GM15510 (cell line): ENCODE results near the gene WDR74.

Experiments used
- POLR2A ChIP-seq: IDR thresholded peaks from 3 replicates; pipeline ENCODE4 v1.6.1; 2011; ENCODE audit warnings: borderline replicate concordance; ENCODE audit not compliant: insufficient read length; ENCODE audit errors: extremely low read depth

The WDR74 gene

GRCh38 chr11:62865635-62866034, 26.2 kb upstream of the WDR74 start:
- TF ChIP-seq POLR2A, result no peak

GRCh38 chr11:62863687-62864335, 24.4 kb upstream of the WDR74 start:
- no peak for TF ChIP-seq POLR2A

GRCh38 chr11:62860835-62861563, 21.6 kb upstream of the WDR74 start:
- TF ChIP-seq POLR2A, result no peak

DNA sequence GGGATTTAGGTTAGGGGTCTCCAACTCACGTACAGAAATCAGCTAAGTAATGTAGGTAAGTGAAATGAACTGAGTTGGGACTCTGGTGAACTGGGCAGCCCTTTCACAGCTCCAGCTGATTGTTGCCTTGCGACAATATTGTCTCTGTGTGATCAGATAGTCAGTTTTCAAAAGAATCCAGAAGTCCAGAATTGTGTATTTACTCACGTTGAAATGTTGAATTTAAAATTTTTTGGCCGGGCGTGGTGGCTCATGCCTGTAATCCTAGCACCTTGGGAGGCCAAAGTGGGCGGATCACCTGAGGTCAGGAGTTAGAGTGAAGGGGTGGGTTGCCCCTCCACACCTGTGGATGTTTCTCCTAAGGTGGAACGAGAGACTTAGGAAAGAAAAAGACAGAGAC, 18.8 kb upstream of the WDR74 start:
- TF ChIP-seq POLR2A, result no peak

GRCh38 chr11:62857541-62857982, 18.2 kb upstream of the WDR74 start:
- no peak for TF ChIP-seq POLR2A

- no peak for TF ChIP-seq POLR2A
Measured at GRCh38 chr11:62856333-62856895, 17.0 kb upstream of the WDR74 start.

GRCh38 chr11:62855571-62856332, 16.4 kb upstream of the WDR74 start:
- peak; percentile 99 for TF ChIP-seq POLR2A

GRCh38 chr11:62854825-62855570, 15.6 kb upstream of the WDR74 start:
- TF ChIP-seq POLR2A, result peak; percentile 6

GRCh38 chr11:62854013-62854824, 14.8 kb upstream of the WDR74 start:
- TF ChIP-seq POLR2A, result peak; percentile 7

- no peak for TF ChIP-seq POLR2A
Measured at GRCh38 chr11:62853279-62853965, 14.0 kb upstream of the WDR74 start.

DNA sequence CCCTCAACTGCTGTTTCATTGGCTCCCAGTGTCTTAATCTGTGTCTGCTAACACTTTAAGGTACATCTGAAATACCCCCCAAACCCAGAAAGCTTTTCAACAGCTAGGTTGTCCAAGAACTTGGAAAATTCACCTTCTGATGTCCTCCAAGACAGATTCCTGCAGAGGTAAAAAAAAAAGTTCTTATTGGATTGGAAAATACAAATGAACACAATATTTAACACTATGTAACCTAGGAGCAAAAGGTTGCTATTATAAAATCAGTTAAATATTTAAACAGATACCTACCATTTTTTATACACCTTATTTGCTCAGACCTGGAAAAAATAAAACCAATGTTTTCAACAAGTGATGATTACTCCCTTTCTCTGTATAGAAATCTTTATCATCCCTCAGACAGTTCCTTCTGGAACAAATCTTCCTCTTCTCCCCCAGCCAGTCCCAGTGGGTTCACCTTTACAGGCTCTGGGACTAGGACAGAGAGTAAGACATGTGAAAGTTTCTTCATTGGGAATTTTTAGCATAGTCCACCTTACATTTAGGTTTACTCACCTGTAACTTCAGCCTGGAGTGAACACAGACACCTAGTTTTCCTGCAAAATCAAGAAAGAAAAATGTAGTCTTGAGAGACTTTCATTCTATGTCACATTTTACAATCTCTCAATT, 13.3 kb upstream of the WDR74 start:
- TF ChIP-seq POLR2A, result peak; percentile 6

DNA sequence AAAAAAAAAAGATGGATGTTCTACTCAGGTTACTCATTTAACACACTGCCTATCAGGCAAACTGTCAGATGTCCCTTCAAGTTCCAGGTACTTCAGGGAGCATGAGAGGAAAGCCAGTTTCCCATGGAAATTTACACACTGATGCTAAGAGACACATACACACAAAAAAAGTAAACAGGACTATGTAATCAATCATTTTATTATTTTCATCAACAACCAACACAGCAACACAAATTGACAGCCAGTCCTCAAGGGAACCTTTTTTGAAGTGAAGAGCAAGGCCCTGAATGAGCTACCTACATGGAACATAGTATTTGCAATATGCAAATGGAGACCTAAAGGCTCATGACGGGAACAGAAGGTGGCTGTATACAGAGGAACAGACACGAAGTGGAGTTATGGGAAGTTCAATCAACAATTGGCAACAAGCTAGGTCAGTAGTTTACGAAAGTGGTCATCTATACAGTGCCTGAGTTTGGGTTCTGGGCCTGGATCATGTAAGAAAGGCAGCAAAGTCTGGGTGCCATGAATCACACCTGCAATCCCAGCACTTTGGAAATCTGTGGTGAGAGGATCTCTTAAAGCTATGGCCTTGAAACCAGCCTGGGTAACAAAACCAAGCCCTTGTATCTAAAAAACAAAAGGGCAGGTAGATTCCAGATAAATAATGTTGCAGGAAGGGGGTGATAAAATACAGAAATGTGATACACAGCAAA, 12.6 kb upstream of the WDR74 start:
- TF ChIP-seq POLR2A, result peak; percentile 26

DNA sequence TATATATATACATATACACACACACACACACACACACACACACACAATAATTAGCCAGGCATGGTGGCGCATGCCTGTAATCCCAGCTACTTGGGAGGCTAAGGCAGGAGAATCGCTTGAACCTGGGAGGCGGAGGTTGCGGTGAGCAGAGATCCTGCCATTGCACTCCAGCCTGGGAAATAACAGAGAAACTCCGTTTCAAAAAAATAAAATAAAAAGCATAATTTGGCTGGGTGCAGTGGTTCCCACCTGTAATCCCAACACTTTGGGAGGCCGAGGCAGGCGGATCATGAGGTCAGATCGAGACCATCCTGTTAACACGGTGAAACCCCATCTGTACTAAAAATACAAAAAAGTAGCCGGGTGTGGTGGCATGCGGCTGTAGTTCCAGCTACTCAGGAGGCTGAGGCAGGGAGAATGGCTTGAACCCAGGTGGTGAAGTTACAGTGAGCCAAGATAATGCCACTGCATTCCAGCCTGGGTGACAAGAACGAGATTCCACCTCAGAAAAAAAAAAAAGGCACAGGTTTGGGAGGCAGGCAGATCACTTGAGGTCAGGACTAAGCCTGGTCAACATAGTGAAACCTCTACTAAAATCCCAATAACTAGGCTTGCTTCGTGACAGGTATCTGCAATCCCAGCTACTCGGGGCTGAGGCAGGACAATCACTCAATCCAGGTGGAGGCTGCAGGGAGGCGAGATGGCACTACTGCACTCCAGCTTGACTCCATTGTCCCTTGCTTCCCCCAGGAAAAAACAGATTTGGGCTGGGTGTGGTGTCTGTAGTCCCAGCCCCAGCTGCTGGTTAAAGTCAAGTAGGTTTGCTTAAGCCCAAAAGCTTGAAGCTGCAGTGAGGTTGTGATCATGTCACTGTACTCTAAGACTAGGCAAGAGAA, 11.8 kb upstream of the WDR74 start:
- TF ChIP-seq POLR2A, result no peak
